ENCODE results near the gene TSC2. TPM values are rescaled to one million over a fixed set of nuclear protein-coding genes. Genes with fewer than 3 reads are reported as not detected.

The TSC2 gene
- total RNA-seq, 1 experiment from 2014 or later, result 134 TPM

DNA sequence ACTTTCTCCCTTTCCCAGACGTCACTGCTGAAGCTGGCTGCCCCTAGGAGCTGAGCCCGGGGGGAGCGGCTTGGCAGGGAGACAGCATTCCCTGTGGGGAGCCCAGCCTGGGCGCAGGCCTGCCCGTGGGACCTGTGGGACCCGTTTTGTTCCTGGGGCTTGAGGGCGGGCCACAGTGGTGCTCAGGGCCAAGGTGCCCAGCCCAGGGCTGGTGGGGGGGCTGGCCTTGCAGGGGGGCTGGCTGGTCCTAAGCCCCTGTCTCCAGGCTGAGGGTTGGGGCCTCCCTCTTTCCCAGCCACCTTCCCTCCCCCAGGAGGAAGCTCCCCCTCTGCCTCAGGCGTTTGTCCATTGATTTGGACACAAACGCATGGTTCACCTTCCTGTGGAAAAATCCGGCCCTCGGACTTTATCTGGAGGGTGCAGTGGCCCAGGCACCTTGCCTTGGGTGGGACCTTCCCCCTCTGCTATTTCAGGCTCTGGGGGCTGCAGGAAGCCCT, 16.7 kb upstream of the TSC2 start (continued):
- TF ChIP-seq, protein P1, sequence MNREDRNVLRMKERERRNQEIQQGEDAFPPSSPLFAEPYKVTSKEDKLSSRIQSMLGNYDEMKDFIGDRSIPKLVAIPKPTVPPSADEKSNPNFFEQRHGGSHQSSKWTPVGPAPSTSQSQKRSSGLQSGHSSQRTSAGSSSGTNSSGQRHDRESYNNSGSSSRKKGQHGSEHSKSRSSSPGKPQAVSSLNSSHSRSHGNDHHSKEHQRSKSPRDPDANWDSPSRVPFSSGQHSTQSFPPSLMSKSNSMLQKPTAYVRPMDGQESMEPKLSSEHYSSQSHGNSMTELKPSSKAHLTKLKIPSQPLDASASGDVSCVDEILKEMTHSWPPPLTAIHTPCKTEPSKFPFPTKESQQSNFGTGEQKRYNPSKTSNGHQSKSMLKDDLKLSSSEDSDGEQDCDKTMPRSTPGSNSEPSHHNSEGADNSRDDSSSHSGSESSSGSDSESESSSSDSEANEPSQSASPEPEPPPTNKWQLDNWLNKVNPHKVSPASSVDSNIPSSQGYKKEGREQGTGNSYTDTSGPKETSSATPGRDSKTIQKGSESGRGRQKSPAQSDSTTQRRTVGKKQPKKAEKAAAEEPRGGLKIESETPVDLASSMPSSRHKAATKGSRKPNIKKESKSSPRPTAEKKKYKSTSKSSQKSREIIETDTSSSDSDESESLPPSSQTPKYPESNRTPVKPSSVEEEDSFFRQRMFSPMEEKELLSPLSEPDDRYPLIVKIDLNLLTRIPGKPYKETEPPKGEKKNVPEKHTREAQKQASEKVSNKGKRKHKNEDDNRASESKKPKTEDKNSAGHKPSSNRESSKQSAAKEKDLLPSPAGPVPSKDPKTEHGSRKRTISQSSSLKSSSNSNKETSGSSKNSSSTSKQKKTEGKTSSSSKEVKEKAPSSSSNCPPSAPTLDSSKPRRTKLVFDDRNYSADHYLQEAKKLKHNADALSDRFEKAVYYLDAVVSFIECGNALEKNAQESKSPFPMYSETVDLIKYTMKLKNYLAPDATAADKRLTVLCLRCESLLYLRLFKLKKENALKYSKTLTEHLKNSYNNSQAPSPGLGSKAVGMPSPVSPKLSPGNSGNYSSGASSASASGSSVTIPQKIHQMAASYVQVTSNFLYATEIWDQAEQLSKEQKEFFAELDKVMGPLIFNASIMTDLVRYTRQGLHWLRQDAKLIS (CRISPR knock-in tag; IDR thresholded peaks at IDR 0.05; ENCODE audit: borderline replicate concordance), result no peak
- TF ChIP-seq, protein P2, sequence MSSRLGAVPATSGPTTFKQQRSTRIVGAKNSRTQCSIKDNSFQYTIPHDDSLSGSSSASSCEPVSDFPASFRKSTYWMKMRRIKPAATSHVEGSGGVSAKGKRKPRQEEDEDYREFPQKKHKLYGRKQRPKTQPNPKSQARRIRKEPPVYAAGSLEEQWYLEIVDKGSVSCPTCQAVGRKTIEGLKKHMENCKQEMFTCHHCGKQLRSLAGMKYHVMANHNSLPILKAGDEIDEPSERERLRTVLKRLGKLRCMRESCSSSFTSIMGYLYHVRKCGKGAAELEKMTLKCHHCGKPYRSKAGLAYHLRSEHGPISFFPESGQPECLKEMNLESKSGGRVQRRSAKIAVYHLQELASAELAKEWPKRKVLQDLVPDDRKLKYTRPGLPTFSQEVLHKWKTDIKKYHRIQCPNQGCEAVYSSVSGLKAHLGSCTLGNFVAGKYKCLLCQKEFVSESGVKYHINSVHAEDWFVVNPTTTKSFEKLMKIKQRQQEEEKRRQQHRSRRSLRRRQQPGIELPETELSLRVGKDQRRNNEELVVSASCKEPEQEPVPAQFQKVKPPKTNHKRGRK (CRISPR knock-in tag; IDR thresholded peaks at IDR 0.05; ENCODE audit: borderline replicate concordance), result no peak
- TF ChIP-seq SP1 (CRISPR knock-in tag; conservative IDR thresholded peaks at IDR 0.05), result no peak
- no peak for TF ChIP-seq CREB1 (CRISPR knock-in tag; IDR thresholded peaks at IDR 0.05)
- no peak for TF ChIP-seq RELA (CRISPR knock-in tag; IDR thresholded peaks at IDR 0.05; ENCODE audit: borderline replicate concordance)
- TF ChIP-seq EMX1 (CRISPR knock-in tag; IDR thresholded peaks at IDR 0.05), result no peak

DNA sequence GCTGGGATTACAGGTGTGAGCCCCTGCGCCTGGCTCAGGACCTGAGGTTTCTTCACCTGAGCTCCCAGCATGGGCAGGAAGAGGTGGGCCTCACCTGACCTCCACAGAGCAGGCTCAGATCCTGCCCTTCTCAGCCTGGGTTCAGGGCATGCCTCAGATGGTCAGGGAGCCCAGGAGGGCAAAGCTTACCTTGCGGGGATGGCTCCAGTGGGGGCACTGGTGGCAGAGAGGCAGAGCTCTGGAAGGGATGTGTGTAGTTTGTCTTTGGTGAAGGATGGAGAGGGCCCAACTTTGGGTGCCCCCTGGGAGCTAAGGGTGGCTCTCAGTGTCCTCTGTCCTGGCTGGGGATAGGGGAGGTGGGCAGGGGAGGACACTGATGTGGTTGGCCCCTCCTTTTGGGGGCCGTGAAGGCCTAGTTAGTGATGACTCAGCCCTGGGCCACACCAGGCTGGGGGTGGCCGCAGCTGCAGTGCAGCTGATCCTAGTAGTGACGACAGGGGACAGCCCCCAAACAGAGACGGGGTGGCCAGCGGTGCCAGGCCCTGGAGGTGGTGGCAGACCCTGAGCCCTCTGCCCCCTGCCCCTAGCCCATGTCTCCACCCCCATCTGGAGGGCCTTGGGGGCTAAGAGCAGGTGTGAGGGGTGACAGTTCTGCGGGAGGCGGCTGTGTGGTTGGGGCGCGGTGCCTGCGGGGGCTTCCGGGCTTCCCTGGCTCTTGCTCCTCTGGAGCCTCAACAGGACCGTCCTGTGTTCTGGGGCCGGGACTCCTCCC, 15.3 kb upstream of the TSC2 start:
- CTCF ChIA-PET, result interaction anchor here (0.8 to 2.4 kb wide), 7 partner anchors 9 to 108 kb away, joined by 3 to 11 read pairs (median 6); partner anchors contain the start of genes NPW, NTHL1 and TSC2
- TF ChIP-seq, protein P3, sequence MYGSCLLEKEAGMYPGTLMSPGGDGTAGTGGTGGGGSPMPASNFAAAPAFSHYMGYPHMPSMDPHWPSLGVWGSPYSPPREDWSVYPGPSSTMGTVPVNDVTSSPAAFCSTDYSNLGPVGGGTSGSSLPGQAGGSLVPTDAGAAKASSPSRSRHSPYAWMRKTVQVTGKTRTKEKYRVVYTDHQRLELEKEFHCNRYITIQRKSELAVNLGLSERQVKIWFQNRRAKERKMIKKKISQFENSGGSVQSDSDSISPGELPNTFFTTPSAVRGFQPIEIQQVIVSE (CRISPR knock-in tag; IDR thresholded peaks at IDR 0.05; ENCODE audit: borderline replicate concordance), result no peak
- TF ChIP-seq SMAD4 (CRISPR knock-in tag; IDR thresholded peaks at IDR 0.05) (no peak), FOXP1 (CRISPR knock-in tag; IDR thresholded peaks at IDR 0.05; ENCODE audit: borderline replicate concordance) (no peak), GABPB1 (CRISPR knock-in tag; IDR thresholded peaks at IDR 0.05) (no peak), NR3C1 (CRISPR knock-in tag; conservative IDR thresholded peaks at IDR 0.05; ENCODE audit: low read depth) (no peak), ATF1 (CRISPR knock-in tag; IDR thresholded peaks at IDR 0.05) (no peak), GRHL2 (CRISPR knock-in tag; IDR thresholded peaks at IDR 0.05; ENCODE audit: insufficient replicate concordance, severe bottlenecking) (no peak), ZBTB21 (CRISPR knock-in tag; IDR thresholded peaks at IDR 0.05; ENCODE audit: borderline replicate concordance) (no peak)
- TF ChIP-seq, protein P4, sequence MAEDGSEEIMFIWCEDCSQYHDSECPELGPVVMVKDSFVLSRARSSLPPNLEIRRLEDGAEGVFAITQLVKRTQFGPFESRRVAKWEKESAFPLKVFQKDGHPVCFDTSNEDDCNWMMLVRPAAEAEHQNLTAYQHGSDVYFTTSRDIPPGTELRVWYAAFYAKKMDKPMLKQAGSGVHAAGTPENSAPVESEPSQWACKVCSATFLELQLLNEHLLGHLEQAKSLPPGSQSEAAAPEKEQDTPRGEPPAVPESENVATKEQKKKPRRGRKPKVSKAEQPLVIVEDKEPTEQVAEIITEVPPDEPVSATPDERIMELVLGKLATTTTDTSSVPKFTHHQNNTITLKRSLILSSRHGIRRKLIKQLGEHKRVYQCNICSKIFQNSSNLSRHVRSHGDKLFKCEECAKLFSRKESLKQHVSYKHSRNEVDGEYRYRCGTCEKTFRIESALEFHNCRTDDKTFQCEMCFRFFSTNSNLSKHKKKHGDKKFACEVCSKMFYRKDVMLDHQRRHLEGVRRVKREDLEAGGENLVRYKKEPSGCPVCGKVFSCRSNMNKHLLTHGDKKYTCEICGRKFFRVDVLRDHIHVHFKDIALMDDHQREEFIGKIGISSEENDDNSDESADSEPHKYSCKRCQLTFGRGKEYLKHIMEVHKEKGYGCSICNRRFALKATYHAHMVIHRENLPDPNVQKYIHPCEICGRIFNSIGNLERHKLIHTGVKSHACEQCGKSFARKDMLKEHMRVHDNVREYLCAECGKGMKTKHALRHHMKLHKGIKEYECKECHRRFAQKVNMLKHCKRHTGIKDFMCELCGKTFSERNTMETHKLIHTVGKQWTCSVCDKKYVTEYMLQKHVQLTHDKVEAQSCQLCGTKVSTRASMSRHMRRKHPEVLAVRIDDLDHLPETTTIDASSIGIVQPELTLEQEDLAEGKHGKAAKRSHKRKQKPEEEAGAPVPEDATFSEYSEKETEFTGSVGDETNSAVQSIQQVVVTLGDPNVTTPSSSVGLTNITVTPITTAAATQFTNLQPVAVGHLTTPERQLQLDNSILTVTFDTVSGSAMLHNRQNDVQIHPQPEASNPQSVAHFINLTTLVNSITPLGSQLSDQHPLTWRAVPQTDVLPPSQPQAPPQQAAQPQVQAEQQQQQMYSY (CRISPR knock-in tag; IDR thresholded peaks at IDR 0.05), result no peak
- TF ChIP-seq, protein P5, sequence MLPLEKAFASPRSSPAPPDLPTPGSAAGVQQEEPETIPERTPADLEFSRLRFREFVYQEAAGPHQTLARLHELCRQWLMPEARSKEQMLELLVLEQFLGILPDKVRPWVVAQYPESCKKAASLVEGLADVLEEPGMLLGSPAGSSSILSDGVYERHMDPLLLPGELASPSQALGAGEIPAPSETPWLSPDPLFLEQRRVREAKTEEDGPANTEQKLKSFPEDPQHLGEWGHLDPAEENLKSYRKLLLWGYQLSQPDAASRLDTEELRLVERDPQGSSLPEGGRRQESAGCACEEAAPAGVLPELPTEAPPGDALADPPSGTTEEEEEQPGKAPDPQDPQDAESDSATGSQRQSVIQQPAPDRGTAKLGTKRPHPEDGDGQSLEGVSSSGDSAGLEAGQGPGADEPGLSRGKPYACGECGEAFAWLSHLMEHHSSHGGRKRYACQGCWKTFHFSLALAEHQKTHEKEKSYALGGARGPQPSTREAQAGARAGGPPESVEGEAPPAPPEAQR (CRISPR knock-in tag; IDR thresholded peaks at IDR 0.05), result no peak
- TF ChIP-seq, protein P6, sequence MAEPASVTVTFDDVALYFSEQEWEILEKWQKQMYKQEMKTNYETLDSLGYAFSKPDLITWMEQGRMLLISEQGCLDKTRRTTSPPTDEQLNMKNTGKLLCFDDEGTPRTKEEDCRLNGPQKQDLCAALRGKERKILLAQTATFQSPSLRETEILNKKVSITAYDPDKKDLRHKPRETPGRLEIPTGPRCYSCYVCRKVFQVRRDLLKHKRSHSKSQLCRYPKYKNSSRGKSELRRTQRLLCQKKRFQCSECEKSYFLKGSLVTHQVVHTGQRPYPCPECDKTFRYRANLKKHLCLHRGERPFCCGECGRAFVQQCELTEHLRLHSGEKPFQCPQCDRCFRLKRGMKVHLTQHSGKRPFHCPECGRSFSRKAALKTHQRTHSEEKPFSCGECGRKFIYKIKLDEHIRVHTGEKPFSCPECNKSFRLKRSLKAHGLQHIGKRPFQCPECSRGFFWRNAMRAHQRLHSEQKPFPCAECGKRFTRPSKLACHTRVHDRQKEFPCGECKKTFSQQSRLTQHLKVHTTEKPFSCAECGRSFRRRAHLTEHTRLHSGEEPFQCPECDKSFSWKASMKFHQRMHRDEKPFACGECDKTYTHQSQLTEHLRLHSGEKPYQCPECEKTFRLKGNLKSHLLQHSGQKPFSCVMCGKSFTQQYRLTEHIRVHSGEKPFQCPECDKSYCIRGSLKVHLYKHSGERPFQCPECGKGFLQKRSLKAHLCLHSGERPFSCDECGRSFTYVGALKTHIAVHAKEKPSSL (CRISPR knock-in tag; conservative IDR thresholded peaks at IDR 0.05), result no peak
- TF ChIP-seq, protein P7, sequence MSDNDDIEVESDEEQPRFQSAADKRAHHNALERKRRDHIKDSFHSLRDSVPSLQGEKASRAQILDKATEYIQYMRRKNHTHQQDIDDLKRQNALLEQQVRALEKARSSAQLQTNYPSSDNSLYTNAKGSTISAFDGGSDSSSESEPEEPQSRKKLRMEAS (CRISPR knock-in tag; IDR thresholded peaks at IDR 0.05), result no peak

More for the DNA sequence above, 15.3 kb upstream of the TSC2 start:
- POLR2A ChIA-PET, result no interaction called here
- peak overlapping the region; percentile 63; the same call in 1 of the 2 replicates for H3K27ac Mint-ChIP-seq
- 0 out of 2 replicates have a peak, but pooled peaks cover 2% of the 10 kb centered on the region for H3K4me1 Mint-ChIP-seq
- H3K36me3 Mint-ChIP-seq, result no peaks in the 10 kb centered on the region
- DNase-seq (ENCODE audit: low spot score) (no peak), ATAC-seq (no peak)
- H3K9me3 Mint-ChIP-seq, result no peaks in the 10 kb centered on the region
- peaks cover 8% of the 10 kb centered on the region for H3K27me3 Mint-ChIP-seq (ENCODE audit: low read depth)
- no peak overlapping the region for H3K4me3 Mint-ChIP-seq
